Stomach smooth muscle (tissue), 2 donors: ENCODE measurements around the gene PHOX2A.
"Not testable (repeated sequence)": the region's sequence is repeated elsewhere in the genome, so short reads cannot be mapped to it uniquely, and the experiment has no call there.

ENCODE experiments used
- H3K27ac ChIP-seq: one replicate; pipeline ENCODE4 v1.7.0; 2013; ENCODE audit warnings: mild to moderate bottlenecking, low read length, inconsistent platforms
- H3K27me3 ChIP-seq, 2 donors: one replicate each; pipeline ENCODE4 v1.7.0; 2013; ENCODE audit warnings: low read length in 2 of 2; ENCODE audit not compliant: insufficient read depth in 2 of 2, control insufficient read depth in 1 of 2
- H3K36me3 ChIP-seq, 2 donors: one replicate each; pipeline ENCODE4 v1.7.0; 2013; ENCODE audit warnings: low read length in 2 of 2; ENCODE audit not compliant: control insufficient read depth in 2 of 2, insufficient read depth in 2 of 2
- H3K4me1 ChIP-seq: one replicate; pipeline ENCODE4 v1.7.0; 2013; ENCODE audit warnings: low read length; ENCODE audit not compliant: control insufficient read depth, insufficient read depth
- H3K4me3 ChIP-seq, 2 donors: one replicate each; pipeline ENCODE4 v1.7.0; 2013; ENCODE audit warnings: low read length in 2 of 2
- H3K9ac ChIP-seq, 2 donors: one replicate each; pipeline ENCODE4 v1.7.0; 2013; ENCODE audit warnings: low read length in 2 of 2, mild to moderate bottlenecking in 1 of 2
- H3K9me3 ChIP-seq, 2 donors: one replicate each; pipeline ENCODE4 v1.7.0; 2013; ENCODE audit warnings: low read length in 2 of 2; ENCODE audit not compliant: control insufficient read depth in 2 of 2
- donor health status: healthy.
- donor health status: Pancreatic carcinoma.

PHOX2A gene

GRCh38 chr11:72244060-72244360 is at the start of gene PHOX2A:
Gene PHOX2A, minus strand, starts transcription at chr11:72244176. Its CDS starts 172 bp downstream, at chr11:72244004.
- Histone ChIP-seq H3K36me3 (no peaks in the 10 kb centered on the region), H3K9ac (no peak within 1 kb of the TSS), H3K27me3 (peaks cover 52 to 56% of the 10 kb centered on the region in 2 donors), H3K4me3 (no peak within 1 kb of the TSS), H3K27ac (no peak within 1 kb of the TSS), H3K4me1 (peaks cover 29% of the 10 kb centered on the region), H3K9me3 (no peaks in the 10 kb centered on the region)

GRCh38 chr11:72293391-72293790 is 49.4 kb upstream of the PHOX2A start:
- H3K9ac ChIP-seq = no peak overlapping the region
- no peaks in the 10 kb centered on the region for H3K9me3 ChIP-seq
- no peaks in the 10 kb centered on the region for H3K27me3 ChIP-seq
- H3K4me3 ChIP-seq = no peak overlapping the region
- H3K4me1 ChIP-seq = no peaks in the 10 kb centered on the region
- peaks cover 12 to 29% of the 10 kb centered on the region in 2 donors for H3K36me3 ChIP-seq
- H3K27ac ChIP-seq = no peak overlapping the region

GRCh38 chr11:72292106-72292785 is 48.3 kb upstream of the PHOX2A start:
- H3K36me3 ChIP-seq = peaks cover 12 to 27% of the 10 kb centered on the region in 2 donors
- H3K9me3 ChIP-seq = no peaks in the 10 kb centered on the region
- no peak overlapping the region for H3K27ac ChIP-seq
- no peaks in the 10 kb centered on the region for H3K27me3 ChIP-seq
- H3K9ac ChIP-seq = no peak overlapping the region
- no peak overlapping the region for H3K4me3 ChIP-seq
- H3K4me1 ChIP-seq = no peaks in the 10 kb centered on the region

DNA sequence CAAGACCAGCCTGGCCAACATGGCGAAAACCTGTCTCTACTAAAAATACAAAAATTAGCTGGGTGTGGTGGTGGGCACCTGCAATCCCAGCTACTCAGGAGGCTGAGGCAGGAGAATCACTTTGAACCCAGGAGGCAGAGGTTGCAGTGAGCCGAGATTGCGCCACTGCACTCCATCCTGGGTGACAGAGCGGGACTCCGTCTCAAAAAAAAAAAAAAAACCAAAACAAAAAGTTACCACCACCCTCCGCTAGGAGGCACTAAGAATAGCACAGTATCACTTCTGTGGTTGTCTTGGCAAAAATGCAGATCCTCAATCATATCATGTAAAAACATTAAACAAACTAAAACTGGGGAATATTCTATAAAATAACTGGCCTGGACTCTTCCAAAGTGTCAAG is 46.8 kb upstream of the PHOX2A start:
- not testable (repeated sequence) for H3K9me3 ChIP-seq, H3K4me1 ChIP-seq, H3K27ac ChIP-seq, H3K27me3 ChIP-seq, H3K4me3 ChIP-seq, H3K9ac ChIP-seq
- H3K36me3 ChIP-seq = peaks cover 8 to 17% of the 10 kb centered on the region in 2 donors

DNA sequence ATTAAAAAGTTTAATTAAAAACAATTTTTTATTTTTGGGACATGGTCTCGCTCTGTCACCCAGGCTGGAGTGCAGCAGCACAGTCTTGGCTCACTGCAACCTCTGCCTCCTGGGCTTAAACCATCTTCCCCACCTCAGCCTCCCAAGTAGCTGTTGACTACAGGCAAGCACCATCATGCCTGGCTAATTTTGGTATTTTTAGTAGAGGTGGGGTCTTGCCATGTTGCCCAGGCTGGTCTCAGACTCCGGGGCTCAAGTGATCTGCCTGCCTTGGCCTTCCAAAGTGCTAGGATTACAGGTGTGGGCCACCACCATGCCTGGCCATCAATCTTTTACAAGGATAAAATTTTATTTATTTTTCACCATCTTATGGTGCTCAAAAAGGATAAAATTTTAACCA is 43.3 kb upstream of the PHOX2A start:
- no peaks in the 10 kb centered on the region for H3K36me3 ChIP-seq
- no peak overlapping the region for H3K27ac ChIP-seq
- H3K4me3 ChIP-seq = no peak overlapping the region
- H3K9me3 ChIP-seq = no peaks in the 10 kb centered on the region
- H3K4me1 ChIP-seq = no peaks in the 10 kb centered on the region
- H3K9ac ChIP-seq = no peak overlapping the region
- peaks cover 6 to 8% of the 10 kb centered on the region in 2 donors for H3K27me3 ChIP-seq

DNA sequence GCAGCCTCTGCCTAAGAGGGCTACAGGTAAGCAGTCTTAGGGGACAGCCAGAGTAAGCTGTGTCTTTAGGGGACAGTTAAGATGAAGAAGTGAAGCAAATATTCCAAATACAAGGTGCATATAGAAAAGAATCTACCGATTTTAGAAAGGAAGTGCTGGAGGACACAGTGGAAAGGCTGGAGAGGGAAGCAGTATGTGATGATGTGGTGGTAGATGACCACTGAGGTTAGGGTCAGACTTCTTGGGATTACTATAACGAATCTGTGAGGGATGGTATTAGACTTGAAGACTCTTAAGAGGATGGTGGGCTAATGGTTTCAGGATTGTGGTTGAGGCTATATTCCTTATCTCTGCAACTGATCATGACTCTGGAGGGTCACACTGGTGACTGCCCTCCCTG is 40.0 kb upstream of the PHOX2A start:
- no peaks in the 10 kb centered on the region for H3K4me1 ChIP-seq
- no peak overlapping the region for H3K9ac ChIP-seq
- no peaks in the 10 kb centered on the region for H3K36me3 ChIP-seq
- H3K27me3 ChIP-seq = peaks cover 6 to 10% of the 10 kb centered on the region in 2 donors
- H3K4me3 ChIP-seq = no peak overlapping the region
- no peak overlapping the region for H3K27ac ChIP-seq
- no peaks in the 10 kb centered on the region for H3K9me3 ChIP-seq

- H3K4me3 ChIP-seq = no peak overlapping the region
- H3K27me3 ChIP-seq = peaks cover 6 to 10% of the 10 kb centered on the region in 2 donors
- H3K9me3 ChIP-seq = no peaks in the 10 kb centered on the region
- H3K4me1 ChIP-seq = no peaks in the 10 kb centered on the region
- H3K27ac ChIP-seq = no peak overlapping the region
- H3K9ac ChIP-seq = no peak overlapping the region
- H3K36me3 ChIP-seq = no peaks in the 10 kb centered on the region
Measured at GRCh38 chr11:72280726-72281315, 36.8 kb upstream of the PHOX2A start.

DNA sequence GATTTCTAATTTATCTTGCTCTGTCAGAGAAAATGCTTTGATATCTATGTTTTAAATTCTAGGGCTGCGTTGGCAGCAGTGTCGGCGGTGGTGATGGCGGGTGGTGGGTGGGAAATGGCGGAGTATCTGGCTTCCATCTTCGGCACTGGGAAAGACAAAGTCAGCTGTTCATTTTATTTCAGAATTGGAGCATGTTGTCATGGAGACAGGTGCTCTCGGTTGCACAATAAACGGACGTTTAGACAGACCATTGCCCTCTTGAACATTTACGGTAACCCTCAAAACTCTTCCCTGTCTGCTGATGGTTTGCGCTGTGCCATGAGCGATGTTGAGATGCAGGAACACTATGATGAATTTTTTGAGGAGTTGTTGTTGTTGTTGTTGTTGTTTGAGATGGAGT is 36.1 kb upstream of the PHOX2A start:
- Histone ChIP-seq H3K27ac (no peak overlapping the region), H3K36me3 (no peaks in the 10 kb centered on the region), H3K27me3 (peaks cover 6 to 10% of the 10 kb centered on the region in 2 donors), H3K4me1 (no peaks in the 10 kb centered on the region), H3K4me3 (no peak overlapping the region), H3K9me3 (no peaks in the 10 kb centered on the region), H3K9ac (no peak overlapping the region)

GRCh38 chr11:72278905-72279304 is 34.9 kb upstream of the PHOX2A start:
- no peaks in the 10 kb centered on the region for H3K4me1 ChIP-seq
- no peaks in the 10 kb centered on the region for H3K9me3 ChIP-seq
- H3K9ac ChIP-seq = no peak overlapping the region
- no peak overlapping the region for H3K4me3 ChIP-seq
- no peaks in the 10 kb centered on the region for H3K36me3 ChIP-seq
- no peak overlapping the region for H3K27ac ChIP-seq
- H3K27me3 ChIP-seq = peaks cover 6 to 7% of the 10 kb centered on the region in 2 donors

GRCh38 chr11:72274435-72274834 is 30.5 kb upstream of the PHOX2A start:
- H3K4me3 ChIP-seq = no peak overlapping the region
- no peak overlapping the region for H3K9ac ChIP-seq
- H3K27ac ChIP-seq = no peak overlapping the region
- H3K4me1 ChIP-seq = no peaks in the 10 kb centered on the region
- H3K36me3 ChIP-seq = no peaks in the 10 kb centered on the region
- H3K9me3 ChIP-seq = no peaks in the 10 kb centered on the region
- peaks cover 0 to 2% of the 10 kb centered on the region in 2 donors for H3K27me3 ChIP-seq

DNA sequence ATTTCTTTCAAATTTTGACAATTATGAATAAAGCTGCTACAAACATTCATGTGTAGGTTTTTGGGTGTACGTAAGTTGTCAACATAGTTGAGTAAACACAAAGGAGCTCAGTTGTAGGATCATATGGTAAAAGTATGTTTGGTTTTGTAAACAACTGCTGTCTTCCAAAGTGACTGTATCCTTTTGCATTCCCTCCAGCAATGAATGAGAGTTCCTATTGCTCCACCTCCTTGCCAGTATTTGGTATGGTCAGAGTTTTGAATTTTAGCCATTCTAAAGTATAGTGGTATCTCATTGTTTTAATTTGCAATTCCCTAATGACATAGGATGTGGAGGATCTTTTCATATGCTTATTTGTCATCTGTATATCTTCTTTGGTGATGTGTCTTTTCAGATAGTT is 28.0 kb upstream of the PHOX2A start:
- Histone ChIP-seq H3K9ac (no peak overlapping the region), H3K4me1 (no peaks in the 10 kb centered on the region), H3K36me3 (no peaks in the 10 kb centered on the region), H3K4me3 (no peak overlapping the region), H3K27me3 (peaks cover 2 to 5% of the 10 kb centered on the region in 2 donors), H3K27ac (no peak overlapping the region), H3K9me3 (no peaks in the 10 kb centered on the region)
